ENCODE data around the gene PARM1.

DNA sequence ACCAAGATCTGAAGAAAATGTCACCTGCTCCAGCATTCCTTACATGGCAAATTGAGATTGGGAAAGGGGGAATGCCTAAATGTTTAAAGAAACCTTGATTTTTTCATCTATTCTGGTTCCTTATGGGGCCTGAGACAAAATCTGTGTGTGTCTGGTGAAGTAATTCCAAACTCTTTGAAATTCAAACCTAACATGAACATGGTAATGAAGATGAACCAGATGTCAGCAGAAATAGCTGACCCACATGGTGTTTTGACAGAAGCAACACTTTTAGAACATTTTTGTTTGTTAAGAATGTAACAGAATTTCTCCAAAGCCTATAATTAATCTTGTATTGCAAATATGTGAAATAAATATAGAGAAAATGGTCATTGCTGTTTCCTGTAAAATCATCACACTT, 133.0 kb downstream of the PARM1 start:
- TF ChIP-seq, protein P1, sequence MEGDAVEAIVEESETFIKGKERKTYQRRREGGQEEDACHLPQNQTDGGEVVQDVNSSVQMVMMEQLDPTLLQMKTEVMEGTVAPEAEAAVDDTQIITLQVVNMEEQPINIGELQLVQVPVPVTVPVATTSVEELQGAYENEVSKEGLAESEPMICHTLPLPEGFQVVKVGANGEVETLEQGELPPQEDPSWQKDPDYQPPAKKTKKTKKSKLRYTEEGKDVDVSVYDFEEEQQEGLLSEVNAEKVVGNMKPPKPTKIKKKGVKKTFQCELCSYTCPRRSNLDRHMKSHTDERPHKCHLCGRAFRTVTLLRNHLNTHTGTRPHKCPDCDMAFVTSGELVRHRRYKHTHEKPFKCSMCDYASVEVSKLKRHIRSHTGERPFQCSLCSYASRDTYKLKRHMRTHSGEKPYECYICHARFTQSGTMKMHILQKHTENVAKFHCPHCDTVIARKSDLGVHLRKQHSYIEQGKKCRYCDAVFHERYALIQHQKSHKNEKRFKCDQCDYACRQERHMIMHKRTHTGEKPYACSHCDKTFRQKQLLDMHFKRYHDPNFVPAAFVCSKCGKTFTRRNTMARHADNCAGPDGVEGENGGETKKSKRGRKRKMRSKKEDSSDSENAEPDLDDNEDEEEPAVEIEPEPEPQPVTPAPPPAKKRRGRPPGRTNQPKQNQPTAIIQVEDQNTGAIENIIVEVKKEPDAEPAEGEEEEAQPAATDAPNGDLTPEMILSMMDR (IDR thresholded peaks at IDR 0.05; ENCODE audit: low read length) = no peak
- TF ChIP-seq EZH2 (optimal IDR thresholded peaks at IDR 0.05; ENCODE audit: low read depth, low read length) = no peak

Measured in MM.1S (cell line).